ENCODE results near the gene CIROP. TPM values are rescaled to one million over a fixed set of nuclear protein-coding genes. Genes with fewer than 3 reads are reported as not detected.

The CIROP gene
- total RNA-seq, 1 experiment from 2014 or later: not detected

DNA sequence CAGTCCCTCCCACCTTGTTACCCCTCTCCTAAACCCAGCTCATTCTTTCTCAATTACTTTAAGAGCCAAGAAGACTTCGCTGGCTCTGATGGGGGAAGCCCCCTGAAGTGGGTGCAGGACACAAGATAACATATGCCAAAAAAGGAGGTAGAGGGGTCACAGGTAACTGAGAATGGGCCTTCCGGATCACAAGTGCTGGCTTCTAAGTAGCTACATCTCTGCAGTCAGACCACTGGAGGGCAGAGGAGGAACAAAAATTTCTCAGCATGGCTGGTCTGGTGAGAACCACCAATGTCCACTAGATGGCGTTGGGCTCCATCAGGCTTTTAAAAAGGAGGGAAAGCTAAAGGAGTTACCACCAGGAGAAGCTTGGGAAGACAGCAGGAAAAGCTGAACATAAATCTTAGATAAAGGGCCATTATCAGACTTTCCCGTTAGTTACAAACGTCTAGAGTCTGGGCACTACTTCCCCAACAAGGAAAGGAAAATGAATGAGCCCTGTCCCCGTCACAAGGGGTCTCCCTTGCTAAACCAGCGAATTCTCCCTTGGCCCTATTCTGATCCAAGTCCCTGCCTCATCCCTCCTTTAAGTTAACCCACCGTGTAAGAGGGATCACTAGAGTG lies 35.9 kb downstream of the CIROP start:
- H3K9me3 ChIP-seq: no peaks in the 10 kb centered on the region
- DNase-seq: peak; percentile 60
- no peaks in the 10 kb centered on the region for H3K27me3 ChIP-seq
- H3K4me3 ChIP-seq: no peak overlapping the region
- peaks cover 40% of the 10 kb centered on the region for H3K36me3 ChIP-seq

DNA sequence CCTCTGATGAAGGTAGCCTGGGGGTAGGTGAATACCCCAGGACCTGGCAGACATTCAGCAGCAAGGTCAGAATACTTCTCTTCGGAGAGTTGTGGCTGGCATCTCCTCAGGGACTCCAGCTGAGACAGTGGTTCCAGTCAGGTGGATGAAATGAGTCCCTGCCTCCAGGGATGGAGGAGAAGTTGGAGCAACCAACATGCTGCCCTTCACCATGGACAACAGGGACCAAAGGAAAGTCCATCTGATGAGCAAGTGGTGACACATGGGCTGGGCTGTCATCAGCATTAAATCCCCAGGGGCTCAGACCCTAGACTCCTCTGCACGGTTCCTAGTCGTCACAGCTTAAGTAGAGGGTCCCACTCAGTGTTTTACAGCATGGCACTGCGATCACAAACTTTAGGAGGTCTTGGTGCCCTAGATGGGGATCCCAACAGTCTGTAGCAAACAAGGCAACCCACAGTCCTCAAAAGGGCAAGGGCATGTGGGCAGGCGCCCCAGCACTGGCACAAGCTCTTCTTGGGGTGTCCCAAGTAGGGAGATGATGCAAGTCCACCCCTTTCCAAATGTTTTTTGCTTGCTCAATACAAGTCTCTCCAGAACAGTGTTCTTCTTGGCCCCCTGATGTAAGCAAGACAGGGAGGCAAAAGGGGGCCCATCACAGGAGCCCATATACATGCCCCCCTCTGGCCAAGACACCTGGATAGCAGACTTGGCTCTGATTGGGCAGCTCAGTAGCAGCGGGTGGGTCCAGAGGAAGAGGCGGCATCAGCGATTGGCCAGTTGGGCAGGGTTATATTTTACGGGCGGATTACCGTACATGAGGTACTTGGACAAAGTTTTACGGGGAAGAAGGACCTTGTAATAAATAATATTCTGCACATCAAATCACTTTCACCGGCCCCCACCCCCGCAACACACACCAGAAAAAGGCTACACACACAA lies 36.7 kb downstream of the CIROP start:
- H3K27me3 ChIP-seq: no peaks in the 10 kb centered on the region
- no peaks in the 10 kb centered on the region for H3K9me3 ChIP-seq
- DNase-seq: no peak
- H3K36me3 ChIP-seq: peaks cover 47% of the 10 kb centered on the region
- no peak overlapping the region for H3K4me3 ChIP-seq

DNA sequence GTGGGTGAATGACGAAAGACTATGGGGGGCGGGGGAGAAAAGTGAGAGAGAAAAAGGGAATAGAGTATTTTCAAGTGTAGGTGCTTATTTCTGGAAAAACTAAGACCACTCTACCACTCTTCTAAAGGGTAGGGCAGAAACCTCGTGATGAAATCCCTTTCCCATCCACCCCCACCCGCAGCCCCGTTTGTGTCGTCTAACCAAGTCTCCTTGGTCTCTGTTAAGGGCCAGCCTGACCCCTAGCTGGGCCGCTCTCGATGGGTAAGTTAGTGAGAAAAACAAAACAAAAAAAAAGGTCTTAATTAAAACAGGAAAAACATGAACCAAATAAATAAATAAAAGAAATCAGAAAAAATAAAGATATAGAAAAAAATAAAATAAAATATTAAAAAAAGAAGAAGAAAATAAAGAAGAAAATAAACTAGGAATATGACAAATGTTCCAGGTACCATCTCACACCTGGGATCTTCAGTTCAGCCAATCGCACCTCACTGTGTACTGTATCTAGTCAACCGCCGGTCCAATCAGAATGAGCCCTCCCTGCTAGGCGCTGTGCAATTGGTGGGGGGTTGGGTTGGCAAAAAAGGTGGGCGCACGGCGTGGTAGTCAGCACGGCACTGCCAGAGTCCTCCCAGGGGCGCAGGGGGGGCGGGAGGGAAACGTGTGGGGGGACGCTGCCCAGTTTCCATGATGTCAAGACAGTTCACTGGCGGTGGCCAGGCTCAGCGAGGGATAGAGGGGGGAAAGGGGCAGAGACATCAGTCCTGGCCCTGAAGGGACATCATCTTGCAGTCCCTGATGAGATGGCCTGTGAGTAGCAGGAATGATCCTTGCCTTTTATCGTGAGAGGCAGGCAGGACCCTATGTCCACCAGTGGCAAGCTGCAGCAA lies 37.7 kb downstream of the CIROP start:
- Histone ChIP-seq H3K36me3 (peaks cover 54% of the 10 kb centered on the region), H3K4me3 (no peak overlapping the region), H3K27me3 (no peaks in the 10 kb centered on the region), H3K9me3 (no peaks in the 10 kb centered on the region)
- no peak for DNase-seq

GRCh38 chr14:23066368-23066767 lies 38.4 kb downstream of the CIROP start:
- no peak for DNase-seq
- no peak overlapping the region for H3K4me3 ChIP-seq
- H3K36me3 ChIP-seq: peaks cover 60% of the 10 kb centered on the region
- H3K27me3 ChIP-seq: no peaks in the 10 kb centered on the region
- H3K9me3 ChIP-seq: no peaks in the 10 kb centered on the region

GRCh38 chr14:23063601-23064000 lies 41.2 kb downstream of the CIROP start:
- Histone ChIP-seq H3K9me3 (no peaks in the 10 kb centered on the region), H3K27me3 (no peaks in the 10 kb centered on the region), H3K4me3 (no peak overlapping the region), H3K36me3 (peaks cover 67% of the 10 kb centered on the region)
- DNase-seq: no peak

DNA sequence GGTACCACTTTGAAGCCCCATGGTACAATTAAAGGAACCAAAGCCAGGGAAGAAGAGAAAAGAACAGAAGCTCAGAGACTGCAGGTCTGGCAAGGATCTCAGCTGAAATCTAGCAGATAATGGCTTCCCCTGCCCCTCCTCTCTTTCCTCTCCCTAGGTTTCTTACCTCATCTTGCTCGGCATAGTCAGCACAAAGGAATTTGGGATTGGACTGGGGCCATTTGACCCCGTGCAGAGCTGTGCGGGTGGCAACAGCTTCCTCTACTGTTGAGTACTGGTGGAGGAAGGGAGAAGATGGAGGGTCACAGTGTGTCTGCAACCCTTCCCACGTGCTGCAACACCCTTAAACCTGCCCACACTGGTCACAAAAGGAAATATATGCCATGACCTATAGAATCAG lies 42.8 kb downstream of the CIROP start:
- H3K4me3 ChIP-seq: no peak overlapping the region
- peaks cover 56% of the 10 kb centered on the region for H3K36me3 ChIP-seq
- H3K9me3 ChIP-seq: no peaks in the 10 kb centered on the region
- no peaks in the 10 kb centered on the region for H3K27me3 ChIP-seq
- DNase-seq: peak; percentile 86

DNA sequence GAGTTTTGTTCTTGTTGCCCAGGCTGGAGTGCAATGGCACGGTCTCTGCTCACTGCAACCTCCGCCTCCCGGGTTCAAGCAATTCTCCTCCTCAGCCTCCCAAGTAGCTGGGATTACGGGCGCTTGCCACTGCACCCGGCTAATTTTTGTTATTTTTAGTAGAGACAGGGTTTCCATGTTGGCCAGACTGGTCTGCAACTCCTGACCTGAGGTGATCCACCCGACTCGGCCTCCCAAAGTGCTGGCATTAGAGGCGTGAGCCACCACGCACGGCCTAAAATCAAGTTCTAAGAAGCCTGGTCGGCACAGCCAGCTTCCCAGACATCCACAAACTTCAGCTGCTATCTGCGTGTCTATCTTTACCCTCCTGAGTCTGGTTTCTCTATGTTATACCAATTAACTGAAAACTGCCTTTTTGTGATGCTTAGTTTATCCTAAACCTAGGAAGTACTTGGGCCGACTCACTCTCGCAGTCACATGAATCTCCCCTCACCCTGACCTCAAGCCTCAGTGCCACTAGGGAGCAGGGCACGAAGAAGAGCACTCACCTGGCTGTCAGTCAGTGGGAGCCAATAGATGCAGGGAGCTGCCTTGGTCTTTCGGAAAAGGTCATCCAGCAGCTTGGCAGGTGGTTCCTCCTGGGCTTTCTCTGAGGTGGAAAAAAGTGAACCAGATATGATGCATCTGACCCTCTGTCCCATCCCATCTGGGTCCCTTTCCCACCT lies 44.1 kb downstream of the CIROP start:
- H3K27me3 ChIP-seq: no peaks in the 10 kb centered on the region
- H3K4me3 ChIP-seq: no peak overlapping the region
- peaks cover 45% of the 10 kb centered on the region for H3K36me3 ChIP-seq
- DNase-seq: no peak
- H3K9me3 ChIP-seq: no peaks in the 10 kb centered on the region

GRCh38 chr14:23058654-23059504 lies 45.9 kb downstream of the CIROP start:
- Histone ChIP-seq H3K27me3 (no peaks in the 10 kb centered on the region), H3K4me3 (no peak overlapping the region), H3K36me3 (peaks cover 36% of the 10 kb centered on the region), H3K9me3 (no peaks in the 10 kb centered on the region)
- no peak for DNase-seq

DNA sequence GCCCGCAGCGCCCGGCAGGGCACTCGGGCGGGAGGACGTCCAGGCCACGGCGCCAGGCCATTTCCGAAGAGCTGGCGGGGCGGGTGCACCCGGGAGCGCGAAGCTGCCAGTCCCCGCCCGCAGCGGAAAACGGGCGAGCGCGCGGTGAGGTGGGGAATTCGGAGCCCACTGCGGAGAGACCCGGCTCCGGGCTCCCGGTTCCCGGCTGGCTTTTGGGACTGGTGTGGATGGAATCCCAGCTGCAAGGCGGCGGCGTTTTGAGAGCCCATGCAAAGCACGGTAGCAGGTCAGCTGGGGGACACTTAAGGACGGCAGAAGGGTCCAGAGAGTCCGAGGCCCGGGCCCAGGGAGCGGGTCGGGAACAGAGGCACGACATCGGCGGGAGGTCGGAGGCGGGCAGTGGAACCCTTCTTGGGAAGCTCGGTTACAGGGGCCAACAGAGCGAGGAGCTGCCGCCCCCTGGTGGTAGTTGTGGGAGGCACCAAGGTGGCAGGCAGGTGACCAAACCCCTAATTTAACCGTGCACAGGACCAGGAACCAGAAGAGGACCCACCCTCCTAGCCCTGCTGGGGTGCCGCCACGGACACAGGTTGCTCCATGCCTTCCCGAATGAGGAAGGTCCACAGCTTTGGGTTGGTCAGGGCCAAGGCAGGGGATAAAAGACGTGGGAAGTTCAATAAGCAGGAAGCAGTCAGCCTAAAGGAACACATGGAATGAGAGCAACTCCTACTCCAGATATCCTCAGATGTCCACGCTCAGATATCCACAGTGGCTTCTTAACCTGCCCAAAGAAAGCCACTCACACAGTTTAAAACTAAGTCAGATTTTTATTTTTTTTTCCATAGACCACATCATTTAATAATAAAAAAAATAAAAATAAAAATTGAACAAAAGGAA lies 46.8 kb downstream of the CIROP start:
- H3K4me3 ChIP-seq: peak overlapping the region; percentile 52
- no peaks in the 10 kb centered on the region for H3K27me3 ChIP-seq
- peak; percentile 77 for DNase-seq
- H3K36me3 ChIP-seq: peaks cover 30% of the 10 kb centered on the region
- H3K9me3 ChIP-seq: no peaks in the 10 kb centered on the region

DNA sequence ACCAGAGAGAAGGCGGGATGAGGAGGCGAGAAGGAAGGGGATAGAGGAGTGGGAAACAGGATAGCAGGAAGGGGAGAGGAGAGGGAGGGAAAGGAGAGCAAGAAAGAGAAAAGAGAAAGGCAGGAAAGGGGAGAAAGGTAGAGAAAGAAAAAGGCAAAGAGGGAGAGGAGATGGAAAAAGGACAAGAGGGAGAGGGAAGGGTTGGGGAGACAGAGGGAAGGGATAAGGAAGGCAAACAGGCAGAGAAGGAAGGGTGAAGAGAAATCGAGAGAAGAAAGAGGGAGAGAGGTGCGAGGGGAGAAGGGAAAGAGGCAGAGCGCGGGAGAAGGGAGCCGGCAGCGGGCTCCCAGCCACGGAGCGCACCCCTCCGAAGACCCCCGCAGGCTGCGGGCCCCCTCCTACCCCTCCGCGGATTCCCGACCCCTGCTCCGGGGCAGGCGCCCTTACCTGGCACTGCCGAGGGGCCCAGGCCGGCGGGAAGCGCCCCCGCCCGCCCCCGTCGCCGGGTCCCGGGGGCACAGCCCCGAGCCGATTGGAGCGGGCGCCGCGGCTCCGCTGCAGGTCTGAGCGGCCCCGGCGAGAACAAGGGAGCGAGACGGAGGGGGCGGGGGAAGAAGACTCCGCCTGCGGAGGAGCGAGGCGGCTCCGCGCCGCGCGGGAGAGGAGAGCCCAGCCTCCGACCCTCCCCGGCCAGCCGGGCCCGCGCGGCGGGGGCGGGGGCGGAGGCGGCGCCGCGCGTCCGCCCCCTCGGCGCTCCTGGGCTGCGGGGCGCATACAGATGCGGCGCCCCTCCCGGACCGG lies 47.6 kb downstream of the CIROP start, which contains the start of gene CDH24:
CDH24 (minus strand) TSS at position 565 of the 801 bp plus-strand sequence. CDS start 1,787 bp downstream, outside the sequence.
- DNase-seq: peak; percentile 76
- Histone ChIP-seq H3K36me3 (peaks cover 21% of the 10 kb centered on the region), H3K4me3 (peak within 1 kb of the TSS; percentile 52), H3K9me3 (no peaks in the 10 kb centered on the region), H3K27me3 (no peaks in the 10 kb centered on the region)

- H3K9me3 ChIP-seq: no peaks in the 10 kb centered on the region
- peak overlapping the region; percentile 40 for H3K4me3 ChIP-seq
- DNase-seq: peak; percentile 50
- H3K27me3 ChIP-seq: no peaks in the 10 kb centered on the region
- H3K36me3 ChIP-seq: peaks cover 14% of the 10 kb centered on the region
Measured at GRCh38 chr14:23056145-23056955, 48.4 kb downstream of the CIROP start.

DNA sequence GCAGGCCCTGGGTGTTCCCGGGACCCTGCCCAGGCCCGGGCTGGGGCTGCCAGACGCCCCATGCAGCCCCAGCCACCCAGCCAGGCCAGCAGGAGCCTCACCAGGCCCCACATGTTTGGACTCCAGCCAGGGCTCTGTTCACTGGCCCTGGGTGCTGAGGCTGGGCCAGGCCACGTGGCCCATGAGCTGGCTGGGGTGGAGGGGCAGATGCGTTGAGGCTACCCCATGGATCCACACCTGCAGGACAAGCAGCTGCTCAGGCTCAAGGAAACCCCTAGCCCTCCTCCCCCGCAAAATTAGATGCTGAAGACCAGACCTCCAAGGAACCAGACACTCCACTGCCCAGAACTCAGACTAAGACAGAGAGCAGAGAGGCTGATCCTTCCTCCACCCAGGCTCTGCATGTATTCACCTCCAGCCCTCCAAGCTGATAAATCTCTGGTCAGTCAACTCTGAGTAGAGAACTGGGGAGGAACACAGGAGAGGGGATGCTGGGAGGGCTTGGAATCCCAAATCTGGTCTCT lies 49.1 kb downstream of the CIROP start:
- no peaks in the 10 kb centered on the region for H3K27me3 ChIP-seq
- H3K4me3 ChIP-seq: no peak overlapping the region
- no peaks in the 10 kb centered on the region for H3K9me3 ChIP-seq
- peaks cover 9% of the 10 kb centered on the region for H3K36me3 ChIP-seq
- DNase-seq: no peak

GRCh38 chr14:23055147-23055550 lies 49.6 kb downstream of the CIROP start:
- Histone ChIP-seq H3K4me3 (no peak overlapping the region), H3K27me3 (no peaks in the 10 kb centered on the region), H3K9me3 (no peaks in the 10 kb centered on the region), H3K36me3 (peaks cover 3% of the 10 kb centered on the region)
- DNase-seq: no peak

All from MG63 (cell line).